Testis (tissue), 2 donors: Measurements from ENCODE around the gene OSCP1.

ENCODE experiments used
- POLR2A ChIP-seq: fragments of 450-650 bp; IDR thresholded peaks from one replicate; pipeline ENCODE4 v1.6.1; 2017; ENCODE audit warnings: antibody characterized with exemption, mild to moderate bottlenecking, moderate library complexity
- TF ChIP-seq, protein P1 (sequence below), 3 experiments: fragments of 450-650 bp in 2 of 3; fragments of 200-600 bp in 1 of 3; sonication (generic) in 1 of 3; IDR thresholded peaks; one replicate each; pipeline ENCODE4 v1.5.1; 2016 to 2019; ENCODE audit warnings: antibody characterized with exemption in 3 of 3, mild to moderate bottlenecking in 2 of 3, moderate library complexity in 1 of 3

DNA sequence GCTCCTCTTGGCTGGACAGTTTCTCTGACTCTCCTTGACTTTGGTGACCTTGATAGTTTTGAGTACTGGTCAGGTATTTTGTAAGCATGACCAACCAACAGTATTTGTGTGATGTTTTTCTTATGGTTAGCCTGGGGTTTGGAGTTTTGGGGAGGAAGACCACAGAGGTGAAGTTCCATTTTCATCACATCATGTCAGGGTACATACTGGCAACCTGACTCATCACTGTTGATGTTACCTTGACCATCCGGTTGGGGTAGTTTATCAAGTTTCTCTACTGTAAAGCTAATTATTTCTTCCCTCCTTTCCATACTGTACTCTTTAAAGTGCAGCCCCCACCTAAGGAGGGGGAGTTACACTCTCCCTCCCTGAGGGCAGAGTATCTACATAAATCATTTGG, 13.4 kb downstream of the OSCP1 start:
- TF ChIP-seq, protein P1, sequence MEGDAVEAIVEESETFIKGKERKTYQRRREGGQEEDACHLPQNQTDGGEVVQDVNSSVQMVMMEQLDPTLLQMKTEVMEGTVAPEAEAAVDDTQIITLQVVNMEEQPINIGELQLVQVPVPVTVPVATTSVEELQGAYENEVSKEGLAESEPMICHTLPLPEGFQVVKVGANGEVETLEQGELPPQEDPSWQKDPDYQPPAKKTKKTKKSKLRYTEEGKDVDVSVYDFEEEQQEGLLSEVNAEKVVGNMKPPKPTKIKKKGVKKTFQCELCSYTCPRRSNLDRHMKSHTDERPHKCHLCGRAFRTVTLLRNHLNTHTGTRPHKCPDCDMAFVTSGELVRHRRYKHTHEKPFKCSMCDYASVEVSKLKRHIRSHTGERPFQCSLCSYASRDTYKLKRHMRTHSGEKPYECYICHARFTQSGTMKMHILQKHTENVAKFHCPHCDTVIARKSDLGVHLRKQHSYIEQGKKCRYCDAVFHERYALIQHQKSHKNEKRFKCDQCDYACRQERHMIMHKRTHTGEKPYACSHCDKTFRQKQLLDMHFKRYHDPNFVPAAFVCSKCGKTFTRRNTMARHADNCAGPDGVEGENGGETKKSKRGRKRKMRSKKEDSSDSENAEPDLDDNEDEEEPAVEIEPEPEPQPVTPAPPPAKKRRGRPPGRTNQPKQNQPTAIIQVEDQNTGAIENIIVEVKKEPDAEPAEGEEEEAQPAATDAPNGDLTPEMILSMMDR (IDR thresholded peaks at IDR 0.05), result no peak
- TF ChIP-seq POLR2A, result no peak
